ENCODE measurements around the gene COL9A3.

DNA sequence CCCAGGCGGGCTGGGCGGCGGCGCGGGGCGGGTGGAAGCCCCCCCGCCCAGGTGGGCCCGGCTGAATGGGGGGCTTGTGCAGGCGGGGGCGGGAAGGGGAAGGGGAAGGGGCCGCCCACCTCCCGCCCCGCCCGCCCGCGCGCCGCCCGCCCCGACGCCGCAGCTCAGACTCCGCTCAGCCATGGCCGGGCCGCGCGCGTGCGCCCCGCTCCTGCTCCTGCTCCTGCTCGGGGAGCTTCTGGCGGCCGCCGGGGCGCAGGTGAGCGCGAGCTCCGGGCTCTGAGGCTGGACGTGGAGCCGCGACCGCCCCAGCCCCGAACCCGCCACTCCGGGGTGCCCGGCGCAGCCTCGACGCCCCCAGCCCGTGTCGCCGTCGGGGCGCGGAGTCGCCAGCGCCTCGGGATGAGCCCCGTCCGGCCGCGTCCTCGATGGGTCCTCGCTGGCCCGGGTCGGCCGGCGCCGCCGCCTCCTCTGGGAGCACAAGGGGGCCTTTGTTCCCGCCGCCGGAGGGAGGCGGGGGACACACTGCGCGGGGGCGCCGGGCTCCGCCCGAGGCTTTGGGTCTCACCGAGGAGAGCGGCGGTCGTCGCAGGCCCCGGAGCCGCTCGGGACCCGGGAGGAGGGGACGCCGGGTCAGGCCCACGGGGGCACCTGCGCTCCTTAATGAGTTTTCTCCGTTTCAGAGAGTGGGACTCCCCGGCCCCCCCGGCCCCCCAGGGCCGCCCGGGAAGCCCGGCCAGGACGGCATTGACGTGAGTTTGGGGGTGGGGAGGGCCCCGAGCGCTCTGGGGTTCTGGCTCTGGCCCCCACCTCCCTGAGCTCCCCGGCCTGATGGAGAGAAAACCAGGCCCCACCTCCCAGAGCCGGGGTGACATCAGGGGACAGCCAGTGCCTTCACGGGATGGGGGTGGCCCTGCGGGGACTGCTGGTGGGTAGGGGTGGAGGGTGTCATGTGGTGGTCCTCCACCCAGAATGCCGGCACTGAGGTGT is at the start of gene COL9A3:
- TF ChIP-seq REST (IDR thresholded peaks at IDR 0.05; ENCODE audit: borderline replicate concordance) (no peak), EZH2 (IDR thresholded peaks at IDR 0.05; ENCODE audit: borderline replicate concordance, insufficient read depth, low read length, poor library complexity, severe bottlenecking) (no peak), POLR2AphosphoS5 (IDR thresholded peaks at IDR 0.05) (no peak), TAF1 (IDR thresholded peaks at IDR 0.05; ENCODE audit: low read depth) (no peak), MXI1 (conservative IDR thresholded peaks at IDR 0.05; ENCODE audit: poor library complexity, severe bottlenecking) (no peak), SMC3 (conservative IDR thresholded peaks at IDR 0.05; ENCODE audit: poor library complexity) (no peak), RAD21 (conservative IDR thresholded peaks at IDR 0.05) (no peak), EP300 (conservative IDR thresholded peaks at IDR 0.05; ENCODE audit: poor library complexity, severe bottlenecking) (no peak)
- TF ChIP-seq, protein P1, sequence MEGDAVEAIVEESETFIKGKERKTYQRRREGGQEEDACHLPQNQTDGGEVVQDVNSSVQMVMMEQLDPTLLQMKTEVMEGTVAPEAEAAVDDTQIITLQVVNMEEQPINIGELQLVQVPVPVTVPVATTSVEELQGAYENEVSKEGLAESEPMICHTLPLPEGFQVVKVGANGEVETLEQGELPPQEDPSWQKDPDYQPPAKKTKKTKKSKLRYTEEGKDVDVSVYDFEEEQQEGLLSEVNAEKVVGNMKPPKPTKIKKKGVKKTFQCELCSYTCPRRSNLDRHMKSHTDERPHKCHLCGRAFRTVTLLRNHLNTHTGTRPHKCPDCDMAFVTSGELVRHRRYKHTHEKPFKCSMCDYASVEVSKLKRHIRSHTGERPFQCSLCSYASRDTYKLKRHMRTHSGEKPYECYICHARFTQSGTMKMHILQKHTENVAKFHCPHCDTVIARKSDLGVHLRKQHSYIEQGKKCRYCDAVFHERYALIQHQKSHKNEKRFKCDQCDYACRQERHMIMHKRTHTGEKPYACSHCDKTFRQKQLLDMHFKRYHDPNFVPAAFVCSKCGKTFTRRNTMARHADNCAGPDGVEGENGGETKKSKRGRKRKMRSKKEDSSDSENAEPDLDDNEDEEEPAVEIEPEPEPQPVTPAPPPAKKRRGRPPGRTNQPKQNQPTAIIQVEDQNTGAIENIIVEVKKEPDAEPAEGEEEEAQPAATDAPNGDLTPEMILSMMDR (IDR thresholded peaks at IDR 0.05; ENCODE audit: poor library complexity, severe bottlenecking) = no peak

Measured in neural cell (in vitro differentiated cells).